Endodermal cell (in vitro differentiated cells): ENCODE data around the gene RCOR2. TPM values are rescaled to one million over a fixed set of nuclear protein-coding genes. Genes with fewer than 3 reads are reported as not detected.

Source experiments
- DNase-seq: peaks from one replicate; pipeline ENCODE4 v3.0.0-alpha.2; 2017
- H3K27ac ChIP-seq: 2 replicates; pipeline ENCODE4 v1.5.1; 2013; ENCODE audit warnings: mild to moderate bottlenecking, low read depth, low read length, moderate library complexity
- H3K27me3 ChIP-seq: 2 replicates; pipeline ENCODE4 v1.6.1; 2013; ENCODE audit warnings: mild to moderate bottlenecking, low read length, moderate library complexity; ENCODE audit not compliant: insufficient read depth, control insufficient read depth, poor library complexity, severe bottlenecking
- H3K36me3 ChIP-seq: 2 replicates; pipeline ENCODE4 v1.7.0; 2013; ENCODE audit warnings: mild to moderate bottlenecking, low read length, moderate library complexity; ENCODE audit not compliant: control insufficient read depth, insufficient read depth
- H3K4me1 ChIP-seq: one replicate; pipeline ENCODE4 v1.7.0; 2013; ENCODE audit warnings: low read length; ENCODE audit not compliant: control insufficient read depth, insufficient read depth
- H3K4me3 ChIP-seq: 2 replicates; pipeline ENCODE4 v1.5.1; 2013; ENCODE audit warnings: mild to moderate bottlenecking, low read length, moderate library complexity
- H3K9ac ChIP-seq: 2 replicates; pipeline ENCODE4 v1.6.1; 2013; ENCODE audit warnings: mild to moderate bottlenecking, low read length, moderate library complexity; ENCODE audit not compliant: poor library complexity, severe bottlenecking; ENCODE audit errors: extremely low read depth
- H3K9me3 ChIP-seq: 2 replicates; pipeline ENCODE4 v1.6.1; 2013; ENCODE audit warnings: mild to moderate bottlenecking, low read length, moderate library complexity; ENCODE audit not compliant: control insufficient read depth
- H3K27ac Mint-ChIP-seq: 2 replicates; pipeline ENCODE4 v1.8.0; 2020; ENCODE audit warnings: mixed read lengths
- H3K27me3 Mint-ChIP-seq: 2 replicates; pipeline ENCODE4 v1.8.0; 2021; ENCODE audit warnings: mild to moderate bottlenecking, mixed read lengths; ENCODE audit not compliant: insufficient read depth
- H3K36me3 Mint-ChIP-seq: 2 replicates; pipeline ENCODE4 v1.8.0; 2020; ENCODE audit warnings: low read depth, mixed read lengths
- H3K4me1 Mint-ChIP-seq: 2 replicates; pipeline ENCODE4 v1.8.0; 2020; ENCODE audit warnings: mixed read lengths
- H3K4me3 Mint-ChIP-seq: 2 replicates; pipeline ENCODE4 v1.8.0; 2020; ENCODE audit warnings: mild to moderate bottlenecking, moderate library complexity, mixed read lengths
- H3K9me3 Mint-ChIP-seq: 2 replicates; pipeline ENCODE4 v1.8.0; 2020; ENCODE audit warnings: mild to moderate bottlenecking, mixed read lengths
- CTCF ChIP-seq: fragments of 200-600 bp; sonication (generic); conservative IDR thresholded peaks from 2 replicates; pipeline ENCODE4 v1.5.0; 2021; ENCODE audit warnings: antibody characterized with exemption, mild to moderate bottlenecking
- WGBS, 2 experiments: methylation state at CpG; one replicate each; pipeline versions ENCODE4 v1.1.5 to v1.1.7; 2013; ENCODE audit warnings: missing lambda C conversion rate in 2 of 2, mixed read lengths in 1 of 2; ENCODE audit not compliant: insufficient coverage in 1 of 2, insufficient read length in 1 of 2; 5-methylcytosine and 5-hydroxymethylcytosine counted together
- total RNA-seq, 2 donors: library from RNA; stranded (reverse); fragmentation: NEBNext Ultra II Directional in 1 of 2; extraction: Animal tissue kit (Norgen Biotek cat#: 25700) in 1 of 2; gene quantifications; 2 replicates in 1 of 2; 3 replicates in 1 of 2; pipeline ENCODE4 v1.2.1, GENCODE V29; 2021

The RCOR2 gene
- total RNA-seq, 2 donors from 2014 or later = 45.0 to 51.4 TPM

- H3K36me3 Mint-ChIP-seq = peaks cover 58% of the 10 kb centered on the region
These were observed 15.3 kb downstream of the RCOR2 start for GRCh38 chr11:63901660-63902059.

GRCh38 chr11:63897459-63898146 lies 19.4 kb downstream of the RCOR2 start:
- H3K27ac Mint-ChIP-seq = no peak overlapping the region
- WGBS, 2 experiments = 95% methylated on average over 4 to 10 of the region's 10 CpGs
- H3K36me3 ChIP-seq = peaks cover 88% of the 10 kb centered on the region
- H3K27me3 ChIP-seq = no peaks in the 10 kb centered on the region
- no peak overlapping the region for H3K4me3 ChIP-seq
- no peaks in the 10 kb centered on the region for H3K27me3 Mint-ChIP-seq
- DNase-seq = no peak
- no peak overlapping the region for H3K27ac ChIP-seq
- peaks cover 59% of the 10 kb centered on the region for H3K36me3 Mint-ChIP-seq
- no peaks in the 10 kb centered on the region for H3K9me3 Mint-ChIP-seq
- H3K9ac ChIP-seq = no peak overlapping the region
- no peak overlapping the region for H3K4me3 Mint-ChIP-seq
- TF ChIP-seq CTCF = no peak
- H3K4me1 ChIP-seq = no peaks in the 10 kb centered on the region
- H3K4me1 Mint-ChIP-seq = no peaks in the 10 kb centered on the region
- peaks cover 4% of the 10 kb centered on the region for H3K9me3 ChIP-seq

More at GRCh38 chr11:63901660-63902059, 15.3 kb downstream of the RCOR2 start:
- peak; percentile 69 for TF ChIP-seq CTCF
- 72% methylated on average over 3 of the region's 3 CpGs; no CpG with 5 or more reads in 1 of the 2 experiments for WGBS, 2 experiments
- Histone ChIP-seq H3K27me3 (no peaks in the 10 kb centered on the region), H3K27ac (no peak overlapping the region), H3K36me3 (peaks cover 82% of the 10 kb centered on the region), H3K4me3 (no peak overlapping the region), H3K4me1 (no peaks in the 10 kb centered on the region), H3K9ac (no peak overlapping the region), H3K9me3 (no peaks in the 10 kb centered on the region)
- no peaks in the 10 kb centered on the region for H3K27me3 Mint-ChIP-seq
- H3K9me3 Mint-ChIP-seq = no peaks in the 10 kb centered on the region
- H3K27ac Mint-ChIP-seq = peak overlapping the region; percentile 72
- no peaks in the 10 kb centered on the region for H3K4me1 Mint-ChIP-seq
- H3K4me3 Mint-ChIP-seq = no peak overlapping the region
- DNase-seq = peak; percentile 74

GRCh38 chr11:63896071-63896470 lies 20.9 kb downstream of the RCOR2 start:
- Histone ChIP-seq H3K4me1 (no peaks in the 10 kb centered on the region), H3K27ac (no peak overlapping the region), H3K36me3 (peaks cover 79% of the 10 kb centered on the region), H3K9ac (no peak overlapping the region), H3K27me3 (no peaks in the 10 kb centered on the region), H3K4me3 (no peak overlapping the region), H3K9me3 (peaks cover 4% of the 10 kb centered on the region)
- H3K4me1 Mint-ChIP-seq = no peaks in the 10 kb centered on the region
- no peak overlapping the region for H3K4me3 Mint-ChIP-seq
- H3K36me3 Mint-ChIP-seq = peaks cover 53% of the 10 kb centered on the region
- no peak for DNase-seq
- H3K9me3 Mint-ChIP-seq = no peaks in the 10 kb centered on the region
- WGBS, 2 experiments = 95 to 97% methylated on average over 4 of the region's 4 CpGs
- H3K27me3 Mint-ChIP-seq = no peaks in the 10 kb centered on the region
- no peak for TF ChIP-seq CTCF
- H3K27ac Mint-ChIP-seq = no peak overlapping the region
